HFFc6 (cell line): ENCODE measurements around the gene TMEM94. TPM values are rescaled to one million over a fixed set of nuclear protein-coding genes. Genes with fewer than 3 reads are reported as not detected.
A peak's percentile ranks its signal among the peaks of the same experiment; 100 is the strongest.
"Not testable (repeated sequence)": the region's sequence is repeated elsewhere in the genome, so short reads cannot be mapped to it uniquely, and the experiment has no call there.

ENCODE experiments used
- DNase-seq: peaks from one replicate; pipeline ENCODE4 v3.0.0-alpha.2; 2018
- H3K27ac Mint-ChIP-seq: 2 replicates; pipeline ENCODE4 v1.8.0; 2020; ENCODE audit warnings: mild to moderate bottlenecking, mixed read lengths
- H3K27me3 Mint-ChIP-seq: 2 replicates; pipeline ENCODE4 v1.8.0; 2021; ENCODE audit warnings: mild to moderate bottlenecking, moderate library complexity, mixed read lengths; ENCODE audit not compliant: insufficient read depth
- H3K36me3 Mint-ChIP-seq: 2 replicates; pipeline ENCODE4 v1.8.0; 2021; ENCODE audit warnings: low read depth, mixed read lengths
- H3K4me1 Mint-ChIP-seq: 2 replicates; pipeline ENCODE4 v1.8.0; 2020; ENCODE audit warnings: low read depth, mixed read lengths
- H3K4me3 Mint-ChIP-seq: 2 replicates; pipeline ENCODE4 v1.8.0; 2020; ENCODE audit warnings: mild to moderate bottlenecking, moderate library complexity, mixed read lengths
- H3K9me3 Mint-ChIP-seq: 2 replicates; pipeline ENCODE4 v1.8.0; 2020; ENCODE audit warnings: mild to moderate bottlenecking, mixed read lengths
- total RNA-seq, 6 experiments: library from RNA; stranded (reverse); fragmentation: NEBNext Ultra II Directional; extraction: Animal tissue kit (Norgen Biotek cat#: 25700); gene quantifications; 2 replicates in 1 of 6; 3 replicates in 5 of 6; pipeline ENCODE4 v1.2.3, GENCODE V29; 2021
- TF ChIP-seq, protein P1 (sequence below): fragments of 200-600 bp; sonication (generic); IDR thresholded peaks from 2 replicates; pipeline ENCODE4 v1.5.0; 2021; ENCODE audit warnings: antibody characterized with exemption, mild to moderate bottlenecking

Gene TMEM94
- total RNA-seq, 6 experiments from 2014 or later: 31.7 to 43.9 (median 41.2) TPM

GRCh38 chr17:75516255-75516618, 59.8 kb downstream of the TMEM94 start, which contains the start of gene TSEN54:
Gene TSEN54 (plus strand): TSS chr17:75516528. CDS start chr17:75516561, 33 bp downstream.
- TF ChIP-seq, protein P1, sequence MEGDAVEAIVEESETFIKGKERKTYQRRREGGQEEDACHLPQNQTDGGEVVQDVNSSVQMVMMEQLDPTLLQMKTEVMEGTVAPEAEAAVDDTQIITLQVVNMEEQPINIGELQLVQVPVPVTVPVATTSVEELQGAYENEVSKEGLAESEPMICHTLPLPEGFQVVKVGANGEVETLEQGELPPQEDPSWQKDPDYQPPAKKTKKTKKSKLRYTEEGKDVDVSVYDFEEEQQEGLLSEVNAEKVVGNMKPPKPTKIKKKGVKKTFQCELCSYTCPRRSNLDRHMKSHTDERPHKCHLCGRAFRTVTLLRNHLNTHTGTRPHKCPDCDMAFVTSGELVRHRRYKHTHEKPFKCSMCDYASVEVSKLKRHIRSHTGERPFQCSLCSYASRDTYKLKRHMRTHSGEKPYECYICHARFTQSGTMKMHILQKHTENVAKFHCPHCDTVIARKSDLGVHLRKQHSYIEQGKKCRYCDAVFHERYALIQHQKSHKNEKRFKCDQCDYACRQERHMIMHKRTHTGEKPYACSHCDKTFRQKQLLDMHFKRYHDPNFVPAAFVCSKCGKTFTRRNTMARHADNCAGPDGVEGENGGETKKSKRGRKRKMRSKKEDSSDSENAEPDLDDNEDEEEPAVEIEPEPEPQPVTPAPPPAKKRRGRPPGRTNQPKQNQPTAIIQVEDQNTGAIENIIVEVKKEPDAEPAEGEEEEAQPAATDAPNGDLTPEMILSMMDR: no peak
- no peak within 1 kb of the TSS for H3K27ac Mint-ChIP-seq
- peaks cover 38% of the 10 kb centered on the region for H3K4me1 Mint-ChIP-seq

DNA sequence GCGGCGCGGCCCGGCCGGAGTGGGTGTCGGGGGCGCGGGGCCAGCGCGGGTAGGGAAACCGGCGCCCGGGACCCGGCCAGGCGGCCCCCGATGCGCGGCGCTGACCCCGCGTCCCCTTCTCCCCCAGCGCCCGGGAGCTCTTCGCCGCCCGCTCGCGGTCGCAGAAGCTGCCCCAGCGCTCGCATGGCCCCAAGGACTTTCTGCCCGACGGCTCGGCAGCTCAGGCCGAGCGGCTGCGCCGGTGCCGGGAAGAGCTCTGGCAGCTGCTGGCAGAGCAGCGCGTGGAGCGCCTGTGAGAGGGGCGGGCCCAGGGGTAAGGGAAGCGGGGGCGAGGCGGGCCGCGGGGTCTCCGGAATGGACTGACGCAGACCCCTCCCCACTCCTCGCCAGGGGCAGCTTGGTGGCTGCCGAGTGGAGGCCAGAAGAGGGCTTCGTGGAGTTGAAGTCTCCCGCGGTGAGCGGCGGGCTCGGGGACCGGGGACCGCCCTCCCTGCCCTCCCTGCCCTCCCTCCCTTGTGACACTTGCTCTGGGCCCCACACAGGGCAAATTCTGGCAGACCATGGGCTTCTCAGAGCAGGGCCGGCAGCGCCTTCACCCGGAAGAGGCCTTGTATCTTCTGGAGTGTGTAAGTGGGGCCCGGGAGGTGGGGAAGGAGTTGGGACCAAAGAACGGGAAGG, 60.3 kb downstream of the TMEM94 start:
- H3K27ac Mint-ChIP-seq: no peak overlapping the region

More at GRCh38 chr17:75516255-75516618, 59.8 kb downstream of the TMEM94 start, which contains the start of gene TSEN54:
- Mint-ChIP-seq H3K27me3 (peaks cover 1% of the 10 kb centered on the region; the same call in 1 of the 2 replicates), H3K9me3 (no peaks in the 10 kb centered on the region), H3K36me3 (peaks cover 13% of the 10 kb centered on the region), H3K4me3 (peak within 1 kb of the TSS; percentile 88)
- peak; percentile 84 for DNase-seq

GRCh38 chr17:75517297-75517865, 60.9 kb downstream of the TMEM94 start:
- no peak for DNase-seq
- H3K27ac Mint-ChIP-seq: no peak overlapping the region
- peaks cover 1% of the 10 kb centered on the region; the same call in 1 of the 2 replicates for H3K27me3 Mint-ChIP-seq
- H3K4me1 Mint-ChIP-seq: peaks cover 31% of the 10 kb centered on the region
- no peaks in the 10 kb centered on the region for H3K9me3 Mint-ChIP-seq
- TF ChIP-seq, protein P1: peak; percentile 18; the same call in 1 of the 2 replicates
- peaks cover 13% of the 10 kb centered on the region for H3K36me3 Mint-ChIP-seq
- peak overlapping the region; percentile 88 for H3K4me3 Mint-ChIP-seq

More for the DNA sequence above, 60.3 kb downstream of the TMEM94 start:
- peaks cover 37% of the 10 kb centered on the region for H3K4me1 Mint-ChIP-seq
- H3K4me3 Mint-ChIP-seq: peak overlapping the region; percentile 88
- peaks cover 1% of the 10 kb centered on the region; the same call in 1 of the 2 replicates for H3K27me3 Mint-ChIP-seq
- peaks cover 13% of the 10 kb centered on the region for H3K36me3 Mint-ChIP-seq
- TF ChIP-seq, protein P1: no peak
- no peaks in the 10 kb centered on the region for H3K9me3 Mint-ChIP-seq
- DNase-seq: no peak

DNA sequence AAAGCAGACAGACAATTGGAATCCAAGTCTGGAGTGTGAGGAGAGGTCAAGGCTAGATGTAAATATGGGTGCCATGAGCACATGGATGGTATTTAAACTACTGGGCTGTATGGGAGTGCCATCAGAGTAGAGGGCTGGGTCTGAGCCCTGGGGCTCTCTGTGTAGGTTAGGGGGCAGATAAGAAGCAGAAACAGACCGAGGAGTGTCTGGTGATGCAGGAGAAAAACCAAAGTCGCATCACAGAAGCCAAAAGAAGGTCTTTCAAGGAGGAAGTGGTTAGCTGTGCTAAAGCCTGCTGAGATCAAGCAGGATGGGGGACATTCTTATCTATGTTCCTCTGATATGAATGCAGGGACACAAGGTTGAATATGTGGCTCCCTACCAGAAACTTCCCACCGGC, 61.8 kb downstream of the TMEM94 start:
- H3K36me3 Mint-ChIP-seq: peaks cover 13% of the 10 kb centered on the region
- H3K4me3 Mint-ChIP-seq: no peak overlapping the region
- DNase-seq: no peak
- TF ChIP-seq, protein P1: no peak
- peaks cover 23% of the 10 kb centered on the region for H3K4me1 Mint-ChIP-seq
- peaks cover 1% of the 10 kb centered on the region; the same call in 1 of the 2 replicates for H3K27me3 Mint-ChIP-seq
- H3K9me3 Mint-ChIP-seq: no peaks in the 10 kb centered on the region
- H3K27ac Mint-ChIP-seq: no peak overlapping the region

- H3K9me3 Mint-ChIP-seq: no peaks in the 10 kb centered on the region
- DNase-seq: no peak
- peaks cover 14% of the 10 kb centered on the region for H3K4me1 Mint-ChIP-seq
- H3K27me3 Mint-ChIP-seq: peaks cover 1% of the 10 kb centered on the region; the same call in 1 of the 2 replicates
- H3K36me3 Mint-ChIP-seq: peaks cover 4% of the 10 kb centered on the region; the same call in 1 of the 2 replicates
- TF ChIP-seq, protein P1: no peak
- H3K4me3 Mint-ChIP-seq: no peak overlapping the region
- H3K27ac Mint-ChIP-seq: no peak overlapping the region
Observed at GRCh38 chr17:75518983-75519537, 62.6 kb downstream of the TMEM94 start.

DNA sequence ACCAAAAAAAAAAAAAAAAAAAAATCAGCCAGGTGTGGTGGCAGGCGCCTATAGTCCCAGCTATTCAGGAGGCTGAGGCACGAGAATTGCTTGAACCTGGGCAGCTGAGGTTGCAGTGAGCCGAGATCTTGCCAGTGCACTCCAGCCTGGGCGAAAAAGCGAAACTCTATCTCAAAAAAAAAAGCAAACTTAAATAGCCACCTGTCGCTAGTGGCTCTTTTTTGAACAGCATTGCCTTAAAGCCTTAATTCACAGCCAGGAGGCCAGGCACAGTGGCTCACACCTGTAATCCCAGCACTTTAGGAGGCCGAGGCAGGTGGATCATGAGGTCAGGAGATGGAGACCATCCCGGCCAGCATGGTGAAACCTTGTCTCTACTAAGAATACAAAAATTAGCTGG, 64.0 kb downstream of the TMEM94 start:
- not testable (repeated sequence) for H3K4me3 Mint-ChIP-seq, H3K27me3 Mint-ChIP-seq, DNase-seq, H3K27ac Mint-ChIP-seq, H3K36me3 Mint-ChIP-seq, H3K9me3 Mint-ChIP-seq
- peaks cover 12% of the 10 kb centered on the region for H3K4me1 Mint-ChIP-seq
